Psoas muscle (tissue), 8 donors: ENCODE results near the gene DYNLT3. TPM values are rescaled to one million over a fixed set of nuclear protein-coding genes. Genes with fewer than 3 reads are reported as not detected.

Source experiments
- ATAC-seq, 4 donors: fragments of 200-7000 bp; cut with Tn5 transposase; one replicate each; pipeline ENCODE4 v1.9.1; 2020; ENCODE audit warnings: moderate library complexity in 3 of 4, mild to moderate bottlenecking in 2 of 4
- DNase-seq, 2 donors: peaks; one replicate each; pipeline ENCODE4 v3.0.0-alpha.2; 2020
- H3K27ac ChIP-seq: fragments of 200-600 bp; one replicate; pipeline ENCODE4 v1.8.0; 2022
- H3K27me3 ChIP-seq, 3 donors: fragments of 200-600 bp in 1 of 3; one replicate each; pipeline versions ENCODE4 v1.6.1 to v1.8.0; 2013 to 2022; ENCODE audit warnings: low read length in 2 of 3, mild to moderate bottlenecking in 2 of 3, moderate library complexity in 1 of 3; ENCODE audit not compliant: insufficient read depth in 3 of 3
- H3K36me3 ChIP-seq, 2 donors: fragments of 200-600 bp in 1 of 2; one replicate each; pipeline versions ENCODE4 v1.6.1 to v1.8.0; 2013 to 2022; ENCODE audit warnings: low read depth in 1 of 2, mild to moderate bottlenecking in 1 of 2, moderate library complexity in 1 of 2; ENCODE audit not compliant: insufficient read depth in 1 of 2
- H3K4me1 ChIP-seq: fragments of 200-600 bp; one replicate; pipeline ENCODE4 v1.8.0; 2022
- H3K4me3 ChIP-seq: fragments of 200-600 bp; one replicate; pipeline ENCODE4 v1.8.0; 2022; ENCODE audit warnings: mild to moderate bottlenecking
- H3K9me3 ChIP-seq: fragments of 200-600 bp; one replicate; pipeline ENCODE4 v1.8.0; 2022
- CTCF ChIP-seq: fragments of 200-600 bp; IDR thresholded peaks from one replicate; pipeline ENCODE4 v1.8.0; 2022; ENCODE audit warnings: antibody characterized with exemption
- WGBS, 3 donors: extraction: QIAGEN DNeasy Blood & Tissue Kit; methylation state at CpG; one replicate each; pipeline versions ENCODE4 v1.1.6 to v1.1.7; 2013; 5-methylcytosine and 5-hydroxymethylcytosine counted together
- intact Hi-C, 2 donors: fragments of 100-400 bp; cut with DNase I; formaldehyde crosslinking; loops; one replicate each; pipeline versions ENCODE4 v1.11.0 to v1.14.2; 2022
- polyA plus RNA-seq, 3 donors: library from polyadenylated mRNA; stranded (reverse); fragments of 200-250 nt; gene quantifications; one replicate each; pipeline ENCODE4 v1.2.3, GENCODE V29; 2013
- total RNA-seq, 4 donors: library from RNA; stranded (reverse); fragmentation: NEBNext Ultra II Directional in 2 of 4; extraction: Animal tissue kit (Norgen Biotek cat#: 25700) in 2 of 4; gene quantifications; one replicate each; pipeline versions ENCODE4 v1.2.1 to v1.2.4, GENCODE V29; 2021 to 2023
- donor health status: healthy with polysubstance abuse.
- donor health status: DM: no; HTN: no; CAD: no; lungs with moderate emphysema.
- donor health status: Bipolar disorder and iron deficiency.
- donor health status: healthy.
- donor health status: DM: yes; HTN: yes; CAD: no.
- donor health status: DM: no; HTN: no; CAD: no.
- donor health status: DM: no; HTN: no; CAD: no.
- donor health status: DM: yes; HTN: yes; CAD: no.

The DYNLT3 gene
- total and polyA plus RNA-seq, 7 donors: 9.1 to 16.9 (median 12.8) TPM

DNA sequence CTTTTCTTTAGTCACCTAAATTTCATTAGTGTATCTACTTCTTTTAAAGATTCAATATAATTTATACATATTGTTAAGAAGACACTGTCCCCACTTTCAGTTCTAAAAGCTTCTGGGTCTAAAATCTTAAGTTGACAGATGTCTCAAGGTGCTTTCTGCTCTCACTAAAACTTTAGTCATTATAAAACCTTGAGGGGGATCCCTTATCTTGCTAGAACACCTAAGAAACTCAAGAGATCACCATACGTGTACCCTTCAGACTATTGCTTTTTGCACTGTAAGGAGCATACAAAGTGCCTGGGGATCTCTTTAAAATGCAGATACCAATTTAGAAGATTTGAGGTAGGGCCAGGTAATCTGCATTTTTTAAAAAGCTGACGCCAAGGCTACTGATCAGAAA is 37.4 kb downstream of the DYNLT3 start:
- H3K4me3 ChIP-seq: no peak overlapping the region
- no peak for ATAC-seq
- no peaks in the 10 kb centered on the region for H3K4me1 ChIP-seq
- no peak for DNase-seq
- no peaks in the 10 kb centered on the region for H3K36me3 ChIP-seq
- WGBS, 3 donors: 69 to 94% (median 92%) methylated on average over 2 of the region's 2 CpGs
- no peak overlapping the region for H3K27ac ChIP-seq
- intact Hi-C loops: no loop called here
- H3K27me3 ChIP-seq: no peaks in the 10 kb centered on the region
- no peak for TF ChIP-seq CTCF
- no peaks in the 10 kb centered on the region for H3K9me3 ChIP-seq

- Histone ChIP-seq H3K9me3 (no peaks in the 10 kb centered on the region), H3K27ac (no peak overlapping the region), H3K4me3 (no peak overlapping the region), H3K4me1 (no peaks in the 10 kb centered on the region), H3K36me3 (no peaks in the 10 kb centered on the region), H3K27me3 (no peaks in the 10 kb centered on the region)
- intact Hi-C loops: no loop called here
- TF ChIP-seq CTCF: no peak
- DNase-seq (no peak), ATAC-seq (no peak)
- WGBS, 3 donors: 36 to 100% (median 92%) methylated on average over 2 of the region's 2 CpGs
These were observed 44.3 kb downstream of the DYNLT3 start for GRCh38 chrX:37803057-37803456.

- no peak overlapping the region for H3K4me3 ChIP-seq
- DNase-seq (no peak), ATAC-seq (no peak)
- TF ChIP-seq CTCF: no peak
- H3K36me3 ChIP-seq: no peaks in the 10 kb centered on the region
- no peak overlapping the region for H3K27ac ChIP-seq
- intact Hi-C loops: no loop called here
- no peaks in the 10 kb centered on the region for H3K4me1 ChIP-seq
- H3K9me3 ChIP-seq: no peaks in the 10 kb centered on the region
- H3K27me3 ChIP-seq: peaks cover 0 to 3% (median 0%) of the 10 kb centered on the region in 3 donors
These were observed 45.3 kb downstream of the DYNLT3 start for GRCh38 chrX:37802028-37802427.

DNA sequence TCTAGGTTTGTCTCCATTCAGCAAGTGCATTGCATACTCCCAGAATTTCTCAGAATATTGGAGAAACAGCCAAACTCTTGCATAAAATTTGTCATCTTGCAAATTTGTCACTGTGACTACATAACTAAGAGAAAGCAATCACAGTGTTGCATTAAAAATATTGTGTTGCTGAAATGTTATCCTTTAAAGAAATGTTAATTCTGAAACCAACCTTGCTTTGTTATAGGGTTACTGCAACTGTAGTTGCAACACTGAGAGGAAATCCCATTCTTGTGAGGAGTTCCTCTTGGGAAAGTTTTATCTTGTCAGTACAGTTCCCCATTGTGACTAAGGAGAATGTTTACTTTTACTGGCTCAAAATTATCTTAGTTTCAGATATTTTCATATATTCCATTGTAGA is 46.7 kb downstream of the DYNLT3 start:
- Histone ChIP-seq H3K27ac (no peak overlapping the region), H3K9me3 (no peaks in the 10 kb centered on the region), H3K4me1 (no peaks in the 10 kb centered on the region), H3K27me3 (peaks cover 0 to 4% (median 0%) of the 10 kb centered on the region in 3 donors), H3K4me3 (no peak overlapping the region), H3K36me3 (no peaks in the 10 kb centered on the region)
- DNase-seq (no peak), ATAC-seq (no peak)
- TF ChIP-seq CTCF: no peak
- intact Hi-C loops: no loop called here

- ATAC-seq (no peak), DNase-seq (no peak)
- H3K4me3 ChIP-seq: no peak overlapping the region
- no peaks in the 10 kb centered on the region for H3K4me1 ChIP-seq
- 64 to 89% (median 82%) methylated on average over 2 of the region's 2 CpGs for WGBS, 3 donors
- TF ChIP-seq CTCF: no peak
- no peaks in the 10 kb centered on the region for H3K9me3 ChIP-seq
- peaks cover 0 to 4% (median 0%) of the 10 kb centered on the region in 3 donors for H3K27me3 ChIP-seq
- no peak overlapping the region for H3K27ac ChIP-seq
- intact Hi-C loops: no loop called here
- no peaks in the 10 kb centered on the region for H3K36me3 ChIP-seq
These were observed 47.4 kb downstream of the DYNLT3 start for GRCh38 chrX:37799936-37800335.
